DMS114 treated with DMSO at 0.1 percent for 48 hours (cell line): ENCODE measurements around the gene SPDYC.
A peak's percentile ranks its signal among the peaks of the same experiment; 100 is the strongest.
"Not testable (repeated sequence)": the region's sequence is repeated elsewhere in the genome, so short reads cannot be mapped to it uniquely, and the experiment has no call there.

Experiments used
- DNase-seq: peaks from one replicate; lab custom pipeline; 2025; ENCODE audit not compliant: unreplicated experiment; lab: John Stamatoyannopoulos, UW

Gene SPDYC

GRCh38 chr11:65166893-65167292 is 3.1 kb upstream of the SPDYC start:
- DNase-seq = no peak

- no peak for DNase-seq
Observed at GRCh38 chr11:65167656-65168055, 2.4 kb upstream of the SPDYC start.

- DNase-seq = no peak
Observed at GRCh38 chr11:65169164-65169641, 830 bp upstream of the SPDYC start.

- DNase-seq = no peak
Observed at GRCh38 chr11:65172600-65172999, 2.6 kb downstream of the SPDYC start.

GRCh38 chr11:65174571-65175010 is 4.6 kb downstream of the SPDYC start:
- DNase-seq = not testable (repeated sequence)

- peak; percentile 53 for DNase-seq
Observed at GRCh38 chr11:65180877-65181568, 11.0 kb downstream of the SPDYC start.

- no peak for DNase-seq
Observed at GRCh38 chr11:65181569-65182257, 11.7 kb downstream of the SPDYC start, which contains the start of gene CAPN1. Gene CAPN1, plus strand, starts transcription at chr11:65181928. Its CDS starts 774 bp downstream, at chr11:65182702.

- DNase-seq = no peak
Observed at GRCh38 chr11:65182258-65183170, 12.5 kb downstream of the SPDYC start.

- DNase-seq = no peak
Observed at GRCh38 chr11:65183201-65183891, 13.3 kb downstream of the SPDYC start.

GRCh38 chr11:65184146-65184545 is 14.1 kb downstream of the SPDYC start:
- no peak for DNase-seq

- DNase-seq = no peak
Observed at GRCh38 chr11:65185171-65185570, 15.1 kb downstream of the SPDYC start.

GRCh38 chr11:65185869-65186341 is 15.9 kb downstream of the SPDYC start:
- no peak for DNase-seq

- no peak for DNase-seq
Observed at GRCh38 chr11:65186701-65187100, 16.7 kb downstream of the SPDYC start.

- no peak for DNase-seq
Observed at GRCh38 chr11:65187146-65187675, 17.2 kb downstream of the SPDYC start.

GRCh38 chr11:65187971-65188461 is 18.0 kb downstream of the SPDYC start:
- no peak for DNase-seq

GRCh38 chr11:65188486-65188885 is 18.5 kb downstream of the SPDYC start:
- no peak for DNase-seq

- DNase-seq = no peak
Observed at GRCh38 chr11:65189191-65189590, 19.2 kb downstream of the SPDYC start.

- DNase-seq = no peak
Observed at GRCh38 chr11:65194564-65194963, 24.5 kb downstream of the SPDYC start.

- no peak for DNase-seq
Observed at GRCh38 chr11:65204143-65204542, 34.1 kb downstream of the SPDYC start.
